Measurements from ENCODE around the gene BRAF. TPM values are rescaled to one million over a fixed set of nuclear protein-coding genes. Genes with fewer than 3 reads are reported as not detected.

The BRAF gene
- total and polyA plus RNA-seq, 2 of the 8 experiments (the other 6 are each of a cell fraction or from before 2014, with no cell fraction given), result 11.4 to 32.6 TPM

- TF ChIP-seq RAD21 (IDR thresholded peaks at IDR 0.05 in 1 of 2, conservative IDR thresholded peaks at IDR 0.05 in 1 of 2; ENCODE audit: low read depth in 2 of 2, low read length in 2 of 2) (no peak), NRF1 (IDR thresholded peaks at IDR 0.05; ENCODE audit: low read depth, low read length) (no peak), SIRT6 (IDR thresholded peaks at IDR 0.05; ENCODE audit: low read length) (no peak), CBX5 (IDR thresholded peaks at IDR 0.05; ENCODE audit: low read depth, low read length) (no peak)
Observed at GRCh38 chr7:140669352-140669751, 255.4 kb downstream of the BRAF start (continued).

Small RNA genes lying within 50 kb of the gene (small RNA-seq; reads per million reads assigned to genes)
- gene AC006006.1 (ENCODE audit: insufficient read depth) (not detected), gene RNU6-85P (ENCODE audit: insufficient read depth) (not detected)

Other genes starting within 250 kb of the BRAF start
- 168 and 170 TPM in 2 replicates for gene NDUFB2, start 228.2 kb downstream of the BRAF start, total RNA-seq (2021; fragmentation: NEBNext Ultra II Directional; extraction: Animal tissue kit (Norgen Biotek cat#: 25700))
- gene NDUFB2, start 228.2 kb downstream of the BRAF start, polyA plus RNA-seq (2011; rRNA removed), result 881 and 997 TPM in 2 replicates
- 62.6 and 66.4 TPM in 2 replicates for gene MRPS33, start 90.0 kb upstream of the BRAF start, total RNA-seq (2021; fragmentation: NEBNext Ultra II Directional; extraction: Animal tissue kit (Norgen Biotek cat#: 25700))
- 11.8 and 22.9 TPM in 2 replicates for gene MRPS33, start 90.0 kb upstream of the BRAF start, polyA plus RNA-seq (2011; rRNA removed)
- gene TMEM178B, start 149.1 kb upstream of the BRAF start, total RNA-seq (2021; fragmentation: NEBNext Ultra II Directional; extraction: Animal tissue kit (Norgen Biotek cat#: 25700)), result 15.8 and 18.1 TPM in 2 replicates
- 4.4 and 5.3 TPM in 2 replicates for gene TMEM178B, start 149.1 kb upstream of the BRAF start, polyA plus RNA-seq (2011; rRNA removed)